ENCODE results near the gene ZFYVE21. TPM values are rescaled to one million over a fixed set of nuclear protein-coding genes. Genes with fewer than 3 reads are reported as not detected.

Gene ZFYVE21
- total RNA-seq, 2 donors from 2014 or later = 57.2 to 59.5 TPM

- intact Hi-C loops (cut with DNase I) = loop anchor here in 1 of 2 donors (5.0 kb wide), 1 partner anchor 640 kb away; no protein-coding TSS in a partner anchor
- DNase-seq (ENCODE audit: low spot score) = no peak
These were observed 13.5 kb upstream of the ZFYVE21 start for GRCh38 chr14:103702095-103702494.

GRCh38 chr14:103702497-103703432 lies 12.8 kb upstream of the ZFYVE21 start:
- intact Hi-C loops (cut with DNase I) = loop anchor here in 1 of 2 donors (5.0 kb wide), 1 partner anchor 640 kb away; no protein-coding TSS in a partner anchor
- DNase-seq (ENCODE audit: low spot score) = no peak

GRCh38 chr14:103703433-103704385 lies 11.9 kb upstream of the ZFYVE21 start:
- DNase-seq (ENCODE audit: low spot score) = no peak
- intact Hi-C loops (cut with DNase I) = loop anchor here in 1 of 2 donors (5.0 kb wide), 1 partner anchor 641 kb away; no protein-coding TSS in a partner anchor

GRCh38 chr14:103704708-103705107 lies 10.9 kb upstream of the ZFYVE21 start:
- no peak for DNase-seq (ENCODE audit: low spot score)
- intact Hi-C loops (cut with DNase I) = loop anchor here in 1 of 2 donors (5.0 kb wide), 1 partner anchor 642 kb away; no protein-coding TSS in a partner anchor

- intact Hi-C loops (cut with DNase I) = no loop called here
- no peak for DNase-seq (ENCODE audit: low spot score)
These were observed 10.5 kb upstream of the ZFYVE21 start for GRCh38 chr14:103705118-103705503.

GRCh38 chr14:103705504-103706284 lies 9.9 kb upstream of the ZFYVE21 start:
- no peak for DNase-seq (ENCODE audit: low spot score)
- intact Hi-C loops (cut with DNase I) = no loop called here

- intact Hi-C loops (cut with DNase I) = no loop called here
- no peak for DNase-seq (ENCODE audit: low spot score)
These were observed 8.9 kb upstream of the ZFYVE21 start for GRCh38 chr14:103706551-103707328.

- intact Hi-C loops (cut with DNase I) = no loop called here
- no peak for DNase-seq (ENCODE audit: low spot score)
These were observed 8.0 kb upstream of the ZFYVE21 start for GRCh38 chr14:103707329-103708263.

- intact Hi-C loops (cut with DNase I) = no loop called here
These were observed 6.8 kb upstream of the ZFYVE21 start for GRCh38 chr14:103708750-103709187.

GRCh38 chr14:103709814-103710213 lies 5.8 kb upstream of the ZFYVE21 start:
- no peak for DNase-seq (ENCODE audit: low spot score)
- intact Hi-C loops (cut with DNase I) = no loop called here

More at GRCh38 chr14:103708750-103709187, 6.8 kb upstream of the ZFYVE21 start:
- no peak for DNase-seq (ENCODE audit: low spot score)

GRCh38 chr14:103710771-103711377 lies 4.7 kb upstream of the ZFYVE21 start:
- intact Hi-C loops (cut with DNase I) = no loop called here
- DNase-seq (ENCODE audit: low spot score) = no peak

- intact Hi-C loops (cut with DNase I) = no loop called here
These were observed 3.8 kb upstream of the ZFYVE21 start for GRCh38 chr14:103711516-103712431.

GRCh38 chr14:103712633-103713247 lies 2.9 kb upstream of the ZFYVE21 start:
- no peak for DNase-seq (ENCODE audit: low spot score)
- intact Hi-C loops (cut with DNase I) = no loop called here

More at GRCh38 chr14:103711516-103712431, 3.8 kb upstream of the ZFYVE21 start:
- DNase-seq (ENCODE audit: low spot score) = peak; percentile 88

GRCh38 chr14:103713304-103714062 lies 2.1 kb upstream of the ZFYVE21 start:
- DNase-seq (ENCODE audit: low spot score) = no peak
- intact Hi-C loops (cut with DNase I) = no loop called here

All from posterior vena cava (tissue), 2 donors.